Pons (tissue), 1 donor: ENCODE data around the gene FOSL1.

Experiments
- DNase-seq: peaks from one replicate; pipeline ENCODE4 v3.0.0-alpha.2; 2016; ENCODE audit warnings: low spot score

Gene FOSL1

GRCh38 chr11:65900125-65900898 is at the start of gene FOSL1:
FOSL1 (minus strand) TSS chr11:65900388; CDS start chr11:65900339, 49 bp downstream.
- peak; percentile 44 for DNase-seq

- DNase-seq, result no peak
These were observed 47.5 kb upstream of the FOSL1 start for GRCh38 chr11:65947603-65948125.

GRCh38 chr11:65947133-65947532 is 46.9 kb upstream of the FOSL1 start:
- DNase-seq, result no peak

GRCh38 chr11:65946655-65947054 is 46.5 kb upstream of the FOSL1 start:
- no peak for DNase-seq

GRCh38 chr11:65945941-65946558 is 45.9 kb upstream of the FOSL1 start:
- no peak for DNase-seq

DNA sequence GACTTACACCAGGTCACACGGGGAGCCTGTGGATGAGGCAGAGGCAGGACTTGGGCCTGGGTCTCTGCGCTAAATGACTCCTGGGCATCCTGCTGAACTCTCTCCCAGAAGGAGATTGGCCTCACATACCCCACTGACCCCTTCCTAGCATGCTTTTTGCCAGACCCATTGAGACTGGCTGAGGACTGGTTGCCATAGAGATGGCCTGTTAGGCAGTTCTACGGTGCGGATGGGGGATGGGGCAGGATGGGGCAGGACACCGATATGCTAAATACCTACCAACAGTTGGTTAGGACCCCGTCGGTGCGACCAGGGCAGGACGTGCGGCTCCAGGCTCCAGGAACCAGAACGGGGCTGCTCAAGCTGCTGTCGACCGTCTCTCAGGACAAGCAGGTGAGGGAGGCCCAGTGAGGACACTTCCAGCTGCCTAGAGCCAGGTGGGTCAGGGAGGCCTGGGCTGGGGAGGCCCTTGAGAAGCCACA is 45.3 kb upstream of the FOSL1 start, which contains the start of gene TSGA10IP:
TSS of gene TSGA10IP (plus strand) at position 51 of the 482 bp plus-strand sequence. CDS start at position 247, 196 bp downstream.
- no peak for DNase-seq

DNA sequence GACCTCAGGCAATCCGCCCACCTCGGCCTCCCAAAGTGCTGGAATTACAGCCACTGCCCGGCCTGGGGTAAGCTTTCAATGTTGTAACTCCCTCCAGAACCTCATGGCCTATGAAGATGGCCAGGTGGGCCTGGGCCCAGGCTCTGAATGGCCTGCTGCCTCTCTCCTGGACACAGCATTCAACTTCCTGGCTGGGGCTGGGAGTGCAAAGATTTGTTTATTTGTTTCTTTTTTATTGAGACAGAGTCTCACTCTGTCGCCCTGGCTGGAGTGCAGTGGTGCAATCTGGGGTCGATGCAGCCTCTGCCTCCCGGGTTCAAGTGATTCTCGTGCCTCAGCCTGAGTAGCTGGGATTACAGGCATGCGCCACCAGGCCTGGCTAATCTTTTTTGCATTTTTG is 44.6 kb upstream of the FOSL1 start:
- DNase-seq, result no peak

DNA sequence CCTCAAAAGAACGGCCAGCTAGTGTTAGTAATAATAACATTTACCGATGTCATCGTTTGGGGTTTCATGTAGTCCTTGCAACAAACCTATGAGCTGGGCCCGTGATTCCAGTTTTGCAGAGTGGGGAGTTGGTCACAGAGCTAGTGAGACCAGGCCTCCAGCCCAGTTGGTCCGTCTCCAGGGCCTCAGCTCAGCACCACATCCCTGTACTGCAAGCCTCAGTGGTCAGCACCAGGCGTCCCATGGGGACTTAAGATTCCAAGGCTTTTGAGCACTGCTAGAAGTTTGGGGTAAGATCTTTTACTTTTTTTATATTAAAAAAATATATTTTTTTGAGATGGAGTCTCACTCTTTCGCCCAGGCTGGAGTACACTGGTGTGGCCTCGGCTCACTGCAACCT is 44.0 kb upstream of the FOSL1 start:
- DNase-seq, result no peak

DNA sequence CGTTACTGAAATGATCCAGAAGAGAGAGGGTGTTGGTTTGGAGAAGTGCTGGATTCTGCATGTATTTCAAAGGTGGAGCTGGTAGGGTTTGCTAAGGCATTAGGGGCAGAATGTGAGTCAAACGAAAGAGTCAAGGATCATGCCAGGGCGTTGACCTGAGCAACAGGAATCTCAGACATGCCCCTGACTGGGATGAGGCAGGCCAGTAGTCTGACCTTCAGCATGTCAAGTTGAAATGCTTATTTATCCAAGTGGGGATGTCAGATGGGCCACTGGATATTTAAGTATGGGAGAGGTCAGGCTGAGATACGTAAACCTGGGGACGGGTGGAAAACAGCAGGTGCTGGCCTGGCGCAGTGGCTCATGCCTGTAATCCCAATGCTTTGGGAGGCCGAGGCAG is 42.3 kb upstream of the FOSL1 start:
- DNase-seq, result no peak

GRCh38 chr11:65941720-65942310 is 41.6 kb upstream of the FOSL1 start:
- DNase-seq, result no peak

DNA sequence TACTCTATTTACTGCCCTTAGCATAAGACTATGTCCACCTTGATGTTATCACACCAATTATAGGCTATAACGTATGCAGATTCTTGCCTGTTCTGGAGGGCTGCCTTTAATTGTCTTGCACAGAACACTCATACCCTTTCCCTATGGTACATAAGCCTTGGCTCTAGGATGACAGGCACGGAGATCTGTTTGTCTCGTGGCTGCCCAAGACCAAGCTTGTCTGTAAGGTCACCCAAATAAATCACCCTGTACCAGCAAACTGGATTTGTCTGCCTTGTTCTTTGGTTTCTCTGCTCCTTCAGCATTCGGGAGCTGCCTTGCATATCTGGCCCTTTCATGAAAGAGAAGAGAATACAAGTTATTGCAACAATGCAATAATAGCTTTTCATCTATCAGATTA is 37.6 kb upstream of the FOSL1 start:
- no peak for DNase-seq

DNA sequence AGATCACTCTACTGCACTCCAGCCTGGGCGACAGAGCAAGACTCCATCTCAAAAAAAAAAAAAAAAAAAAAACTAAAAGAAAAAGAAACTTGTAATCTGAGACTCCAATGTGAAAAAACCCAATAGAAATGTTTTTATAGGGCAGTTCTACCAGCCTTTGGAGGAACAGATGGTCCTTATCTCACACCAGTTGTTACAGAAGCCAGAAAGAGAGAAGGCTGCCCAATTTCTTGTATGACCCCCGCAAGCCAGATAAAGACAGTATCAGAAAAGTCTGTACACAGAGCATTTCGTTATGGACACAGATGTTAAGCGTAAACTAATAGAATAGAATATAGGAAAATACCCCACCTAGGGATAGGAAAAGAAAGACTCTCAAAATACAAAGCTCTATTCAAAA is 33.8 kb upstream of the FOSL1 start:
- no peak for DNase-seq

DNA sequence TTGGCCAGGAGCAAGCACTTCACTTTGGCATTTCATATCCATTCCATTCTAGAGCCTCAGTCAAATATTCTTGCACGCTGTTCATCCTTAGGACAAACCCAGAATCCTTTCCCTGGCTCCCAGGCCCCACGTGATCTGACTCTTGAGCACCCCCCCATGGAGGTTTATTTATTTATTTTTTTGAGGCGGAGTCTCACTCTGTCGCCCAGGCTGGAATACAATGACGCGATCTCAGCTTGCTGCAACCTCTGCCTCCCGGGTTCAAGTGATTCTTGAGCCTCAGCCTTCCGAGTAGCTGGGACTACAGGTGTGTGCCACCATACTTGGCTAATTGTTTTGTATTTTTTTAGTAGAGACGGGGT is 32.4 kb upstream of the FOSL1 start:
- no peak for DNase-seq

DNA sequence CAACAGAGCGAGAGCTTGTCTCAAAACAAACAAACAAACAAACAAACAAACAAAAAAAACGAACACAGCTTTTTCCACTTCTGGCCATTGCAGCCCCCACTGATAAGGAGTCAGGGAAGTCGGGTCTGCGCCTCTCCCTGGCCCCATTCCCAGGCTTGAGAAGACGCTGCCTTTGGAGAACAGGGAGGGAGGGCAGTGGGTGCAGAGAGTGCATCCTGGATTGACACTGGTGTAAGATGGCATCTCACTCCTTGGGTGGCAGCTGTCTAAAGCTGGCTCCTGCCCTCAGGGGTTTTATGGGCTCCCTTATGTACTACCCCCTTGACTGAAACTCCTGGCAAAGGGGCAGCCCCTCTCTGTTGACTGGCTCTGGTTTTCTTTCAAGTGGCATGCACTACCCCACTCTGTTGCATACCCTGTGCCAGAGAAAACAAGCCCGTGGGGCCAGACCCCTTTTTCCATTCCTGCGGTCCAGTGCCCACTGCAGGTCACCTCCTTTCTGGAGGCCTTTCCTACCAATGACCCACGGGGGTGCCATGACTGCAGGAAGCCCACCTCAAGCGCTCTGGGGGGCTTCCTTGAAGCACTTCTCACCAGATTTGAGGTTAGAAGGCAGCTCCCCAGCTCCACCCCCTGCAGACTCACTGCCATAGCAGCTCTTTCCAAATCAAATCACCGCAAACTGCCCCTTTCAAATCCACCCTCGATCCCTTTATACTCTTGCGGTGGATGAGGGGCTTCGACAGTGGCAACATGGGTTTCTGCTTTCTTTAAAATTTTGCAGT is 31.8 kb upstream of the FOSL1 start:
- DNase-seq, result no peak

DNA sequence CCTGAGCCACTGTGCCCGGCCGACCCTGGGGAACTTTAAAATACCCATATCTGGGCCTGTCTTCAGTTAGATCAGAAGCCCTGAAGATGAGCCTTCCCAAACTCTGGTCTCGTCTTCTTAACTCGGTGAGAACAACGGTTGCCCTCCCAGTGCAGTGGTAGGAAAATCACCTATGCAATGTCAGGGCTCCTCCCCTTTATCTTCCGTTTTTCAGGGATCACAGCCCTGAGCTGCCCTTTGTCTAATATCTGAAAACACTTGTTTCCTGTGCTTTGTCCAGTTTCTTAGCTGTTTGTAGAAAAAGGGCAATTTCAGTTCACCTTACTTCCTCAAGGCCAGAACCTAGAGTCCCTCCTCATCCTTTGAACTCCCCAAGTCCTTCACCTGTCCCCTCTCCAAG is 28.5 kb upstream of the FOSL1 start:
- no peak for DNase-seq

DNA sequence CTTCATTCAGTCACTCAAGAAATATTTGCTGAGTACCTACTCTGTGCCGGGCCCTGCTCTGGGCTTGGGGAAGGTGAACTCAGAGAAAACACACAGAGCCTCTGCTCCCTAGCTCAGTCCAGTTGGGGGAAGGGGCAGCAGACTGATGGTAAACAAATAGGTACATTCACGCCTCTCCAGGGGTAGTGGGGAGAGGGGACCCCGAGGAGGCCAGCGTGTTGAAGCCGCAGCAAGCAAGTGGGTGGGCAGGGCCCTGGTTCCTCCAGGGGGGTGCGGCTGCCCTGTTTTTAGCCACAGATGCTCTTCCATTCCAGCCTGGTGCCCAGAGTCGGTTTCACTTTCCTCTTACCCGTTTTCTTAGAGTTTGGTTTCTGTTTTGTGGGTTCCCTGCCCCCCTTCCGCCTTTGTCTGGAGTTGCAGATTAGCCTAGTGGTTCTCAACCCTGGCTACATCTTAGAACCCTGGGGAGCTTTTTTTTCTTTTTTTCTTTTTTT is 27.8 kb upstream of the FOSL1 start:
- peak; percentile 38 for DNase-seq

DNA sequence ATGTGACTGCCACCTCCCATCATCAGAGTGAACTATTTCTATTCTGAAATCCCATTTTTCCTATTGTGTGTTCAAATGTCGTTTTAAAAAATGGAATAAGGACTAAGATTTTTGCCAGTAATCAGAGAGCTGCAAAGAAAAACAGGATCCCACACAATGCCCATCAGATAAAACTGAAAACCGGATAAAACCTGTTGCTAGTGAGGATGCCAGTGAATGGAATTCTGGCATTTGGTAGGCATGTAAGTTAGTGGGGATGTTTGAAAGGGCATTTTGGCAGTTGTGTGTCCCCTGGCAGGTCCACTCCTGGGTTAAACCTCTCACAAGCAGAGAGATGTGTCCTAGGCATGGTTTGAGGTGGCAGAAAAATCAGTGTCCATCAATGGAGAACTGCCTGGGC is 25.2 kb upstream of the FOSL1 start:
- no peak for DNase-seq

GRCh38 chr11:65922565-65922964 is 22.4 kb upstream of the FOSL1 start:
- no peak for DNase-seq

DNA sequence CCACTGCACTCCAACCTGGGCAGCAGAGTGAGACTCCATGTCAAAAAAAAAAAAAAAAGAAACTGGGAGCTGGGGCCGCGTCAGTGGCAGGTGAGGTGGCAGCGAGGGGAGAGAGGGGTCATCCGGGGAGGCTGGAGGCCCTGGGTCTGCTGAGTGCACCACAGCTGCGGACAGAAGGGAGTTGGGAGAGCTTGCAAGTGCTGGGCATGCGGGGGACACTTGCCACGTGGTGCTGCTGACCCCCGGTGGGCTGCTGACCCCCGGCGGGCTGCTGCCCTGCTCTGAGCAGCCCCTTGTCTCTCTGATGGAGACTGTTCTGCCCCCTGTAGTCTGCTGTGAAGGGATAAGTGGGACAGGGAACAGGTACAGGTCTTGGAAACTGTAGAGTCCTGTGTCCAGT is 21.7 kb upstream of the FOSL1 start:
- DNase-seq, result no peak

- DNase-seq, result no peak
These were observed 20.9 kb upstream of the FOSL1 start for GRCh38 chr11:65921033-65921555.

DNA sequence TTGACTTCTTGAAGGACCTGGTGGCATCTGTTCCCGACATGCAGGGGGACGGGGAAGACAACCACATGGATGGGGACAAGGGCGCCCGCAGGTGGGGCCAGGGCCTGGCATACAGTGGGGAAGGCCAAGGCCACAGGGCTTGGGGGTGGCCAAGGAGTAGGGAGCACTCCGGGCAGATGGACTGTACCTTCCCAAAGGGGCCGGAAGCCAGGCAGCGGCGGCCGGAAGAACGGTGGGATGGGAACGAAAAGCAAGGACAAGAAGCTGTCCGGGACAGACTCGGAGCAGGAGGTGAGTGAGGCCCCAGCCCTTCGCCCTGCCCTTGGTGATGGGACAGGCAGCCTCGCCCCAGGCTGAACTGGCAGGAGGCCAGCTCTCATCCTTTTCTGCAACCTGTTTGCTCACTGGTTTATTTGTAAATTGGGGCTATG is 20.2 kb upstream of the FOSL1 start:
- DNase-seq, result no peak
